ENCODE data around the gene VRK2.

DNA sequence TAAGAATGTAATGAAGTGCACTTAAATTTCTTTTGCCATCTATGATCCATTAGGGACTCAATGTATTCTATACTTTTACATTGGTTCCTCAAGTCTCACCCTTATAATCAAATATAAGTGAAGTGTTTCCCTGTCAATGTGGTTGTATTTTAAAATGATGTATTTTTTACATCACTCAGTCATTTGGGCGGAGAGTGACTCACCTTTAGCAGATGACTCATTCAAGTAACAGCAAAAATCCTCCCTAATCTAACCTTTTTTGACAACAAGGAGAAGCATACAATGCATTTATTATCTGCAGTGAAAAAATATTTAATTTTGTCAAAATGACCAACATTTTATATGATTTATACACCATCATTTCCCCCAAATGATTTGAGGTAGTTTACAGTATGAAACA is 100.1 kb downstream of the VRK2 start:
- TF ChIP-seq POLR2A (IDR thresholded peaks at IDR 0.05) = no peak
- TF ChIP-seq, protein P1, sequence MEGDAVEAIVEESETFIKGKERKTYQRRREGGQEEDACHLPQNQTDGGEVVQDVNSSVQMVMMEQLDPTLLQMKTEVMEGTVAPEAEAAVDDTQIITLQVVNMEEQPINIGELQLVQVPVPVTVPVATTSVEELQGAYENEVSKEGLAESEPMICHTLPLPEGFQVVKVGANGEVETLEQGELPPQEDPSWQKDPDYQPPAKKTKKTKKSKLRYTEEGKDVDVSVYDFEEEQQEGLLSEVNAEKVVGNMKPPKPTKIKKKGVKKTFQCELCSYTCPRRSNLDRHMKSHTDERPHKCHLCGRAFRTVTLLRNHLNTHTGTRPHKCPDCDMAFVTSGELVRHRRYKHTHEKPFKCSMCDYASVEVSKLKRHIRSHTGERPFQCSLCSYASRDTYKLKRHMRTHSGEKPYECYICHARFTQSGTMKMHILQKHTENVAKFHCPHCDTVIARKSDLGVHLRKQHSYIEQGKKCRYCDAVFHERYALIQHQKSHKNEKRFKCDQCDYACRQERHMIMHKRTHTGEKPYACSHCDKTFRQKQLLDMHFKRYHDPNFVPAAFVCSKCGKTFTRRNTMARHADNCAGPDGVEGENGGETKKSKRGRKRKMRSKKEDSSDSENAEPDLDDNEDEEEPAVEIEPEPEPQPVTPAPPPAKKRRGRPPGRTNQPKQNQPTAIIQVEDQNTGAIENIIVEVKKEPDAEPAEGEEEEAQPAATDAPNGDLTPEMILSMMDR (IDR thresholded peaks at IDR 0.05) = no peak
- no peak for TF ChIP-seq POLR2AphosphoS5 (IDR thresholded peaks at IDR 0.05)
